Right lobe of liver (tissue), 6 donors: ENCODE measurements around the gene CDRT4. TPM values are rescaled to one million over a fixed set of nuclear protein-coding genes. Genes with fewer than 3 reads are reported as not detected.
A peak's percentile ranks its signal among the peaks of the same experiment; 100 is the strongest.

ENCODE experiments used
- ATAC-seq, 4 donors: fragments of 200-7000 bp; cut with Tn5 transposase; one replicate each; pipeline ENCODE4 v1.9.1; 2020; ENCODE audit warnings: mild to moderate bottlenecking in 4 of 4, moderate library complexity in 4 of 4
- DNase-seq, 3 donors: peaks; one replicate each; pipeline ENCODE4 v3.0.0-alpha.2; 2020
- H3K27ac ChIP-seq, 3 donors: fragments of 200-600 bp; one replicate each; pipeline ENCODE4 v1.8.0; 2022
- H3K27me3 ChIP-seq, 2 donors: fragments of 200-600 bp; one replicate each; pipeline ENCODE4 v1.8.0; 2022
- H3K36me3 ChIP-seq, 4 donors: fragments of 200-600 bp; sonication (generic) in 1 of 4; one replicate each; pipeline versions ENCODE4 v1.5.1 to v1.8.0; 2017 to 2022; ENCODE audit warnings: control low read depth in 1 of 4
- H3K4me1 ChIP-seq, 4 donors: fragments of 200-600 bp; sonication (generic) in 1 of 4; one replicate each; pipeline versions ENCODE4 v1.5.1 to v1.8.0; 2017 to 2022; ENCODE audit warnings: control low read depth in 1 of 4
- H3K4me3 ChIP-seq, 3 donors: fragments of 200-600 bp; one replicate each; pipeline ENCODE4 v1.8.0; 2022
- H3K9me3 ChIP-seq, 4 donors: fragments of 200-600 bp; sonication (generic) in 1 of 4; one replicate each; pipeline versions ENCODE4 v1.5.1 to v1.8.0; 2017 to 2022; ENCODE audit warnings: control low read depth in 1 of 4
- CTCF ChIP-seq, 4 donors: fragments of 200-600 bp in 3 of 4; fragments of 450-650 bp in 1 of 4; IDR thresholded peaks; one replicate each; pipeline versions ENCODE4 v1.5.1 to v1.8.0; 2016 to 2022; ENCODE audit warnings: antibody characterized with exemption in 4 of 4, mild to moderate bottlenecking in 2 of 4
- POLR2A ChIP-seq: fragments of 450-650 bp; IDR thresholded peaks from one replicate; pipeline ENCODE4 v1.6.1; 2017; ENCODE audit warnings: antibody characterized with exemption, mild to moderate bottlenecking
- WGBS: methylation state at CpG from one replicate; pipeline ENCODE4 v1.1.6; 2018; ENCODE audit warnings: low coverage, low lambda C conversion rate; ENCODE audit not compliant: insufficient coverage; ENCODE audit errors: missing lambda C conversion rate; 5-methylcytosine and 5-hydroxymethylcytosine counted together
- intact Hi-C, 2 donors: fragments of 100-400 bp; cut with DNase I; formaldehyde crosslinking; loops; one replicate each; pipeline versions ENCODE4 v1.11.2 to v1.14.1; 2022
- total RNA-seq, 6 experiments: library from RNA; depleted of rRNA in 2 of 6; stranded (reverse); fragments of >200 nt in 2 of 6; fragmentation: NEBNext Ultra II Directional in 3 of 6; extraction: Animal tissue kit (Norgen Biotek cat#: 25700) in 3 of 6; gene quantifications; one replicate each; pipeline versions ENCODE4 v1.1.0 to v1.2.4, GENCODE V29; 2016 to 2023
- donor health status: DM: no; HTN: yes; CAD: no.
- donor health status: DM: no; HTN: no; CAD: no.
- donor health status: DM: no; HTN: no; CAD: no.
- donor health status: DM: no; HTN: yes; CAD: no.
- donor health status: DM: no; HTN: yes; CAD: no.

Gene CDRT4
- total RNA-seq, 6 experiments from 2014 or later = 0.43 to 3.3 (median 1.3) TPM

GRCh38 chr17:15492791-15493692, 25.6 kb upstream of the CDRT4 start:
- ATAC-seq (no peak), DNase-seq (no peak)
- H3K36me3 ChIP-seq = no peaks in the 10 kb centered on the region
- H3K4me3 ChIP-seq = no peak overlapping the region
- H3K4me1 ChIP-seq = no peaks in the 10 kb centered on the region
- H3K27me3 ChIP-seq = no peaks in the 10 kb centered on the region
- TF ChIP-seq POLR2A (no peak), CTCF (IDR thresholded peaks at IDR 0.05) (no peak)
- intact Hi-C loops = no loop called here
- no peak overlapping the region for H3K27ac ChIP-seq
- 80% methylated on average over 1 of the region's 8 CpGs for WGBS
- no peaks in the 10 kb centered on the region for H3K9me3 ChIP-seq

GRCh38 chr17:15492186-15492585, 24.8 kb upstream of the CDRT4 start:
- 95% methylated on average over 4 of the region's 4 CpGs for WGBS
- ATAC-seq (no peak), DNase-seq (no peak)
- Histone ChIP-seq H3K9me3 (no peaks in the 10 kb centered on the region), H3K4me3 (no peak overlapping the region), H3K27ac (no peak overlapping the region), H3K4me1 (no peaks in the 10 kb centered on the region), H3K27me3 (no peaks in the 10 kb centered on the region), H3K36me3 (no peaks in the 10 kb centered on the region)
- intact Hi-C loops = no loop called here
- TF ChIP-seq POLR2A = no peak
- TF ChIP-seq CTCF (IDR thresholded peaks at IDR 0.05) = no peak

- Histone ChIP-seq H3K4me1 (no peaks in the 10 kb centered on the region), H3K27me3 (no peaks in the 10 kb centered on the region), H3K4me3 (no peak overlapping the region), H3K27ac (no peak overlapping the region), H3K36me3 (no peaks in the 10 kb centered on the region), H3K9me3 (no peaks in the 10 kb centered on the region)
- ATAC-seq (peak; percentile 86 to 93 (median 89)), DNase-seq (peak in 1 of 3 donors; percentile 59)
- WGBS = 70% methylated on average over 6 of the region's 11 CpGs
- intact Hi-C loops = no loop called here
- TF ChIP-seq POLR2A (no peak), CTCF (IDR thresholded peaks at IDR 0.05) (no peak)
These were observed 23.3 kb upstream of the CDRT4 start for GRCh38 chr17:15490634-15491261.

- H3K27ac ChIP-seq = no peak overlapping the region
- ATAC-seq (no peak), DNase-seq (no peak)
- no peaks in the 10 kb centered on the region for H3K9me3 ChIP-seq
- no peaks in the 10 kb centered on the region for H3K27me3 ChIP-seq
- intact Hi-C loops = no loop called here
- H3K4me3 ChIP-seq = no peak overlapping the region
- TF ChIP-seq POLR2A (no peak), CTCF (IDR thresholded peaks at IDR 0.05) (no peak)
- H3K4me1 ChIP-seq = no peaks in the 10 kb centered on the region
- no peaks in the 10 kb centered on the region for H3K36me3 ChIP-seq
- no CpG with 5 or more reads among the region's 2 CpGs for WGBS
These were observed 21.1 kb upstream of the CDRT4 start for GRCh38 chr17:15488557-15488956.
